Stimulated activated CD8-positive, alpha-beta memory T cell treated with anti-CD3 and anti-CD28 coated beads, Interleukin-12 subunit alpha, Interleukin-12 subunit beta, amount 100 ng/mL, for 4 hours (primary cell): ENCODE data around the gene HNF4A.
"Not testable (repeated sequence)": the region's sequence is repeated elsewhere in the genome, so short reads cannot be mapped to it uniquely, and the experiment has no call there.

ENCODE experiments used
- DNase-seq: peaks from one replicate; pipeline ENCODE4 v3.0.0-alpha.2; 2020; ENCODE audit warnings: low read depth

The HNF4A gene

DNA sequence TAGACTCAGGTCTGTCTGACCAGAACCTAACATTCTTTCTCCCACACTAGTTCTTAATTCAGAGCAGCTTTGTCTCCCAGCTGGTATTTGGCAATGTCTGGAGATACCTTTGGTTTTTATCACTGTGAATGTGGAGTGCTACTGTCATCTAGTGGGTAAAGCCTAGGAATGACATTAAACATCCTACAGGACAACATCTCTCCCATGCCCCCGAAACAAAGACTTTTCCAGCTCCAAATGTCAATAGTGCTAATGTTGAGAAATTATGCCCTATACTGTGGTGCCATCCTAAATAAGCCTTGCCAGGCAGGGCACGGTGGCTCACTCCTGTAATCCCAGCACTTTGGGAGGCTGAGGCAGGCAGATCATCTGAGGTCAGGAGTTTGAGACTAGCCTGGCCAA is 116.0 kb downstream of the HNF4A start:
- DNase-seq = no peak

DNA sequence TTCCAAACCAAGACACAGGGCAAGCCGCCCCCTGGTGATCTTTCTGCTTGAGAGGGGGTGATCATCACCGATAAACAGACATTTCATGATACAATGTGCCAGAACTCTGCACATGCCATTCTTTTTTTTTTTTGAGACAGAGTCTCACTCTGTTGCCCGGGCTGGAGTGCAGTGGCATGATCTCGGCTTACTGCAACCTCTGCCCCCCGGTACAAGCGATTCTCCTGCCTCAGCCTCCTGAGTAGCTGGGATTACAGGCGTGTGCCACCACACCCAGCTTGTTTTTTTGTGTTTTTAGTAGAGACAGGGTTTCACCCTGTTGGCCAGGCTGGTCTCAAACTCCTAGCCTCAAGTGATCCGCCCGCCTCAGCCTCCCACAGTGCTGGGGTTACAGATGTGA is 116.8 kb downstream of the HNF4A start:
- DNase-seq = not testable (repeated sequence)

DNA sequence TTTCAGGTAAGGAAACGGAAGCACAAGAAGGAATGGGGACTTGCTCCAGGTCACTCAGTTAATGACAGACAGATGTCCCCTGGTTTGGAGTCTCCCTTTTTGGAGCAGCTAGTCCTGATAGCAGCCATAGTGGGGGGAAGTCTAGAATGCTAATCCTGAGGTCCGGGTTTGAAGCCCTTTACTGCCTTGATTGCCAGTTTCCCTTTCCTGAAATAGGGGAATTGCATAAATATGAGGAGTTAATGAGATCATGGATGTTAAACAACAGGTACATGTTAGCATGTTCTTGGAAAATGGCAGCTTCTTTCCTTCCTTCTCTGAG is 119.8 kb downstream of the HNF4A start:
- no peak for DNase-seq

DNA sequence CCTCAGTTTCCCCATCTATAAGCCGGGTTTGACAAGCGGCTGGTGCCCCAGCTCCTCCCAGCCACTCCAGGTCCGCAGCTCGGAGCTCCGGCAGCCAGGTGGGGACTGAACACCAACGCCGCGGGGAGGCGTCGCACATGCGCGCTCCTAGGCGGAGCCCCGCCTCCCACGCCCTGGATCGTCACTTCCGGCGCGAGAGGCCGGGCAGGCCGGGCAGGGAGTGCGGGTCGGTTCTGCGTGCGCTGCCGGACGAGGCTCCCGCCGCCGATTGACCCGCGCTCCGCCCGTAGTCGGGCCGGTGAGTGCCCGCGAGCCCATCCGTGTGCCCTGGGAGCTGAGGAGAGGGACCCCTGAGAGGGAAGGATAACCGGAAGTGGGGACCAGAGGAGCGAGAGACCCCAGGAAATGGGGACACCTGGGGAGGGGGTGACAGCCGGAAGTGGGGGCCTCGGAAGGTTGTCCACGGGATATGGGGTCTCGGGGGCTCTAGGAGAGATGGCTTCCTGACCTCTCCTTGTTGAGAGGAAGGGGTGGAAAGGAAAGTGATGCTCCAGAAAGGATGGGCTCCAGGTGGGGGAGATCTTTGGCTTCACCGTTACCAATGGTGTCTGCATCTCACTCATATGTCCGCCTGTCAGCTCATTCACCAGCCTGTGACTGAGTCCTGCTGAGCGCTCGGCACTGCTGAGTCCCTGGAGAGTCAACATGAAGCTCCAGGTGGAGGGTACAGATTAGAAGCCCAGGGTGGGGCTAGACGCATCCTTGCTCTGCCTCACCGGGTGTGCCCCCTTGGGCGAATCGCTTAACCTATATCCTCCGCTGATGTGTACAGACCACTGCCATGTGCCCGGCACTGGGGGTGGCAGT is 120.4 kb downstream of the HNF4A start, which contains the start of gene TTPAL:
Gene TTPAL, plus strand, starts transcription at position 181 of the 867 bp plus-strand sequence. CDS start 4,126 bp downstream, outside the sequence.
- peak; percentile 86 for DNase-seq

DNA sequence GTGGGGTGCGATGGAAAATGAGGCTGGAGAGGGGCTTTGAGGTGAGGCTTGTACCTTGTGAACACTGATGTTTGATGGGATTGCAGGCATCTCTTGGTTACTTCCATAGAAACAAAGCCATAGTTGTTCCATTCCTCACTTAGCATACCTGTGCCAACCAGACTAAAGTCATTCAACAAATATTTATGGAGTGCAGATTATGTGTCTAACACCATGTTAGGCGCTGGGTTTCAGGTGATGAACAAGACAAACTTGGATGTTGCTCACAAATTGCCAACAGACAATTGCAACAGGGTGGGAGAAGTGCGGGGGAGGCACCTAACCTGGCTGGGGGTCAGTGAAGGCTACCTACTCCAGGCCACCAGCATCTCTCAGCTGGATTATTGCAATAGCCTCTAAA is 121.7 kb downstream of the HNF4A start:
- DNase-seq = no peak

DNA sequence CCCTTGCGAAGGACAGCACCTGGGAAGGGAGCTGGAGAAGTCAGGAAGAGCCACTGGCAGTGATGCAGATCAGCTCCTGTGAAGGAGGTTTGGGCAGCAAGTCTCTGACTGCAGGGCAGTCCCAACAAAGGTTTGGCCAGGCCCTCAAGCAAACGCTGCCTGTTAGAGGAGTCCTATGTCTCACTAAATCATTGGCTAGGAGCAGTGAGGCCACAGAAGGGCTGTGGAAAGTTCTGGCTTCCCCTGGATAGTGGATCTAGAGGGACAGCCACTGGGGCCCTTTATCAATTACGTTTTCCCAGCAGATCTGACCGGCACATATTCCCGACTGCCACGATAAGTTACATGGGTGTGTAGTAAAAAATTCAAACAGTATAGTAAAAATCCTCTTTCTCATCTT is 122.7 kb downstream of the HNF4A start:
- no peak for DNase-seq

DNA sequence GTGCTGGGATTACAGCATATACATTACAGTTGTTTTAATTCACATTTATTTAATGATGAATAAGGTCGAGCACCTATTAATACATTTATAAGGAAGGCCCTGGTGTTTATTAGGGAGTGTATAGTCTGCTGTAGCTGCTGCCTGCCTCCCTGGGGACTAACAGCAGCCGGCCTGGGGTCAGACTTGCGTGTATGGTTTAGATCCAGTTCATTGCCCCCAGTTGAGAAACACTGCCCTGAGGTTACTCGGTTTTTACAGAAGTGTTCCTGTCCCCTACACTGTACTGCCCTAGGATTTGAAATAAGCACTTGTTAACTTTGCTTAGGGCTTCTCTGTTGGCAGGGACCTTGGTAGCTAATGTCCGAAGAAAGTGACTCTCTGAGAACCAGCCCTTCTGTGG is 124.1 kb downstream of the HNF4A start:
- no peak for DNase-seq

DNA sequence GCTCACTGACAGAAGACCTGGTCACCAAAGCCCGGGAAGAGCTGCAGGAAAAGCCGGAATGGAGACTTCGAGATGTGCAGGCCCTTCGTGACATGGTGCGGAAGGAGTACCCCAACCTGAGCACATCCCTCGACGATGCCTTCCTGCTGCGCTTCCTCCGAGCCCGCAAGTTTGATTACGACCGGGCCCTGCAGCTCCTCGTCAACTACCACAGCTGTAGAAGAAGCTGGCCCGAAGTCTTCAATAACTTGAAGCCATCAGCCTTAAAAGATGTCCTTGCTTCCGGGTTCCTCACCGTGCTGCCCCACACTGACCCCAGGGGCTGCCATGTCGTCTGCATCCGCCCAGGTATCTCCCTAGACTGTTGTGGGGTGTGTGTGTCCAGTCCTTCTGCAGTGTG is 124.6 kb downstream of the HNF4A start:
- DNase-seq = no peak

DNA sequence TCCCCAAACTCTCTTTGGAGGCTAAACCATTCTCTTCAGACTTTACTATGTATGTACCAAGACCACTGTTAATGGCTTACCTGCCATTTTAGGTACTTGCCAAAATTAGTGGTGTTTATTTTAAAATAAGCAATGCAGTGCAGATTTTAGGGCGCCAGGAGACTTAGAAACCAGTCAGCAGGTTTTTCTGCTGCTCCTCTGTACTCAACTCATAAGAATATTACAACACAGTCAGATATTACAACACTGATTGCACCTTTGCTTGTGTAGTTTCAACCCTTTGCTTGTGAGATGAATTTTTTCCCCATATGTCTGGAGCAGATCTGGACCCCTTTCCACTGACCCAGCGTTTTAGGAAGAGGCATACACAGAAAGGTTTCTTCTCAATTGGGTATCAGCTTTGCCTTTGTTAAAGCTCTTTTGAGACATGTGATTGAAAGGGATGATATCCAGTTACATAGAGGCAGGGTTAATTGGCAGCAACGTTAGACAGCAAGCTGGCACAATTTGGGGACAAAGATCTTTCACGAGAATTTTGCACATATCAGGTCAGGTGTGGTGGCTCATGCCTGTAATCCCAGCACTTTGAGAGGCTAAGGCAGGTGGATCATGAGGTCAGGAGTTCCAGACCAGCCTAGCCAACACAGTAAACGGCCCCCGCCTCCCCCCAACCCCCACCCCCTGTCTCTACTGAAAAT is 126.4 kb downstream of the HNF4A start:
- no peak for DNase-seq

DNA sequence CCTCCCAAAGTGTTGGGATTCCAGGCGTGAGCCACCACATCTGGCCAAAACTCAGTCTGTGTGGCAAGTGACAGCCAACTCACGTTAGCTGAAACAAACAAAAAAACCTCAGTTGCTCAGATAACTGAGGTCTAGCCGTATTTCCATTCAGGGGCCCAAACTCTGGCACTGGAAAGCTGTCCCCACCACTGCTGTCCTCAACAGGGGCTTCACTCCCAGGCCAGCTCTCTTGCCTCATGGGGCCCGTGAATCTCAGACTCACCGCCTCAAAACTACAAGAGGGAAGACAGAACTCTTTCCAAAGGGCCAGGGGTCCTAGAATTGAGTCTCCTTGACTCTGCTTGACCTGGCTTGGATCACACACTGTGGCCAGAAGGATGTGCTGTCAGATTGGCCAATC is 127.6 kb downstream of the HNF4A start:
- DNase-seq = no peak
